Stimulated activated memory B cell treated with anti-CD40 and anti-IgM and Interleukin-4, amounts not matched to agents 10 μg/mL and 1 μg/mL and 100 μg/mL, for 72 hours (primary cell): ENCODE data around the gene ANKS1B.

ENCODE experiments used
- ATAC-seq: fragments of 150-1000 bp; cut with Tn5 transposase; 2 replicates; pipeline ENCODE4 v1.10.0; 2021
- H3K27ac Mint-ChIP-seq: one replicate; pipeline ENCODE4 v1.8.0; 2022; ENCODE audit warnings: mild to moderate bottlenecking, mixed read lengths
- H3K27me3 Mint-ChIP-seq: one replicate; pipeline ENCODE4 v1.8.0; 2022; ENCODE audit warnings: mixed read lengths
- H3K36me3 Mint-ChIP-seq: one replicate; pipeline ENCODE4 v1.8.0; 2022; ENCODE audit warnings: mixed read lengths
- H3K4me1 Mint-ChIP-seq: one replicate; pipeline ENCODE4 v1.8.0; 2022; ENCODE audit warnings: mixed read lengths
- H3K4me3 Mint-ChIP-seq: one replicate; pipeline ENCODE4 v1.8.0; 2022; ENCODE audit warnings: mild to moderate bottlenecking, moderate library complexity, mixed read lengths
- H3K9me3 Mint-ChIP-seq: one replicate; pipeline ENCODE4 v1.8.0; 2022; ENCODE audit warnings: mixed read lengths

Gene ANKS1B

DNA sequence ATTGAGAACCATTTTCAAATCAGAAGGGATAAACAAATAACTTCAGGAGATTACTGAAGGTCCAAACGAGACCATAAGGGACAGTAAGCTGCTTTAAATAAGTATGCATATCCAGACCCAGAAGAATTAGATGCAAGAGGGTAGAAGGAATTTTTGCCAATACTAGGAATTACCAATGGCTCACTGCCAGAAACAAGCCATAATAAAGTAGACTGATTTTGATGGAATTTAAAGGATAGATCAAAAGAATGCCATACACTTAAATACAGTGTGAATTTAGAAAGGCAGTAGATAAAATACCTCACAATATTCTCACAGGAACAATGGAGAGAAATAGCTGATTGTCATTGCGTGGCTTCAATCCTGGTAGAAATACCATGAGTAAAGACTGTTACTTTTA lies 5.3 kb downstream of the ANKS1B start:
- ATAC-seq, result no peak
- Mint-ChIP-seq H3K27me3 (peaks cover 22% of the 10 kb centered on the region), H3K4me3 (no peak overlapping the region), H3K27ac (no peak overlapping the region), H3K36me3 (no peaks in the 10 kb centered on the region), H3K4me1 (peaks cover 8% of the 10 kb centered on the region), H3K9me3 (no peaks in the 10 kb centered on the region)

DNA sequence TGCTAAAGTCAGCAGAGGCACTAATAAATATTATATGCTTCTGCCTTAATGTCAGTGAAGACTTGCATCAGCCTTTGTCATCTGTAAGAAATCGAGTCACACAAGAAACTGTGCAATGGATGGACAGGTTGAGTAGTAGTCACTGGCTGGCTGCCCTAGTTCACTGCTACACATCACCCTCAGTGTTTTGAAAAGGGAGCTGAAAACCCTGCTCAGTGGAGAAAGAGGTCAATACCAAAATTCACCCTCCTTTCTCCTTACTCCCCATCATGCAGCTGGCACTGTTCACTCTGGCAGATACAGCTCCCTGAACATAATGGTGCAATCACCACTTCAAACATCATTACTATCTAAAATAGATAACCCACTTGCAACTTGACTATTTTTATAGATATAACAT lies 6.6 kb downstream of the ANKS1B start:
- ATAC-seq, result no peak
- Mint-ChIP-seq H3K36me3 (no peaks in the 10 kb centered on the region), H3K4me1 (no peaks in the 10 kb centered on the region), H3K27me3 (peaks cover 8% of the 10 kb centered on the region), H3K27ac (no peak overlapping the region), H3K4me3 (no peak overlapping the region), H3K9me3 (no peaks in the 10 kb centered on the region)

- Mint-ChIP-seq H3K27ac (no peak overlapping the region), H3K9me3 (no peaks in the 10 kb centered on the region), H3K4me1 (no peaks in the 10 kb centered on the region), H3K27me3 (peaks cover 2% of the 10 kb centered on the region), H3K4me3 (no peak overlapping the region), H3K36me3 (no peaks in the 10 kb centered on the region)
- no peak for ATAC-seq
Measured at GRCh38 chr12:99977550-99977949, 7.2 kb downstream of the ANKS1B start.

DNA sequence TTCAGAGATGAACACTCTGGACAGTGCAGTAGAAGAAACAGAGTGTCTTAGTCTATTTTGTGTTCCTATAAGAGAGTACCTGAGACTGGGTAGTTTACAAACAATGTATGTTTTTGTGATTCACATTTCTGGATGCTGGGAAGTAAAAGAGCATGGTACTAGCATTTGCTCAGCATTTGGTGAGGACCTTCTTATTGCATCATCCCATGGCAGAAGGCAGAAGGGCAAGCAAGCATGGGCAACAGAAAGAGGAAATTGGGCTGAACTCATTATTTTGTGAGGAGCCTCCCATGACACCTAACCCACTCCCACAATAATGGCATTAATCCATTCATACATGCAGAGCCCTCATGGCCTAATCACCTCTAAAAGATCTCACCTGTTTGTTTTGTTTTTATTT lies 8.0 kb downstream of the ANKS1B start:
- no peak overlapping the region for H3K4me3 Mint-ChIP-seq
- H3K27ac Mint-ChIP-seq, result no peak overlapping the region
- ATAC-seq, result no peak
- H3K4me1 Mint-ChIP-seq, result no peaks in the 10 kb centered on the region
- no peaks in the 10 kb centered on the region for H3K27me3 Mint-ChIP-seq
- no peaks in the 10 kb centered on the region for H3K9me3 Mint-ChIP-seq
- no peaks in the 10 kb centered on the region for H3K36me3 Mint-ChIP-seq

- no peak for ATAC-seq
- Mint-ChIP-seq H3K4me1 (no peaks in the 10 kb centered on the region), H3K27ac (no peak overlapping the region), H3K4me3 (no peak overlapping the region), H3K27me3 (no peaks in the 10 kb centered on the region), H3K36me3 (no peaks in the 10 kb centered on the region), H3K9me3 (no peaks in the 10 kb centered on the region)
Measured at GRCh38 chr12:99975321-99975720, 9.4 kb downstream of the ANKS1B start.

- Mint-ChIP-seq H3K36me3 (no peaks in the 10 kb centered on the region), H3K27ac (no peak overlapping the region), H3K4me1 (no peaks in the 10 kb centered on the region), H3K9me3 (no peaks in the 10 kb centered on the region), H3K27me3 (no peaks in the 10 kb centered on the region), H3K4me3 (no peak overlapping the region)
- ATAC-seq, result no peak
Measured at GRCh38 chr12:99974146-99974545, 10.6 kb downstream of the ANKS1B start.

DNA sequence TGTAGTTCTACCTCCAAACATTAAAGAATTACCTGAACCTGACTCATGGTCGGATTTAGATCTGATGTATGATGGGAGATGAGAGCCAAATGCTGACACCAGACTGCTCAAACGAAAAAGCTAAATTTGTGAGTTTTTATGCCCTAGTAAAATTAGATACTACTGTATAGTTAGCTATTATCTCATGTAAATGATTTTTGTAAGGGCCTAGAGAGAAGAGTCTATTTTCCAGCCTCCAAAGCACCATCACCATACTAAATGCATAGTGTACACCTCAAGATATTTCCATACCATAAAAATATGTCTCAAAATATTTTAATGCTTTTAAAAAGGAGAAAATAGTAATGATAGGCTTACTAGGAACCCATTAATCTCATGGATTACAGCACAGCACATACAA lies 18.3 kb downstream of the ANKS1B start:
- H3K9me3 Mint-ChIP-seq, result peaks cover 2% of the 10 kb centered on the region
- no peak overlapping the region for H3K27ac Mint-ChIP-seq
- no peaks in the 10 kb centered on the region for H3K36me3 Mint-ChIP-seq
- peaks cover 9% of the 10 kb centered on the region for H3K27me3 Mint-ChIP-seq
- H3K4me3 Mint-ChIP-seq, result no peak overlapping the region
- H3K4me1 Mint-ChIP-seq, result no peaks in the 10 kb centered on the region
- ATAC-seq, result no peak

DNA sequence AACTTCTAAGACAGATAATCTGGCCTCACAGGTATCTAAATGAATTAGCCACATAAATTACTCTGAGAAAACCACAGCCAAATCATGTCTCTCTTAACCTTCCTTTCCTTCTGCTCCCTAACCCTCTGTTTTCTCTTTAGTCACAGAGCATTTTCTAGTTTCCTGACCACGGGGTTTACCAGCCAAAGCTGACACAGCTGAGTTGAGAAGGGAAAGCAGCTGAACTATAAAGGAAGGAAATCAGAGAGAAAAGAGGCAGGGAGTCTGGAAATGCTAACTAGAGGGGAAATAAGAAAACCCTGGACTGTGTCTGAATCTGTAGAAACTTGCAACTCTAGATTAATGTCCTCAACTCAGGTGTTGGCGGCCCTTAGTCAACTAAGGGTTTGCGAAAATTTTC lies 24.4 kb downstream of the ANKS1B start:
- Mint-ChIP-seq H3K27me3 (peaks cover 9% of the 10 kb centered on the region), H3K27ac (no peak overlapping the region), H3K4me3 (no peak overlapping the region), H3K4me1 (no peaks in the 10 kb centered on the region), H3K9me3 (no peaks in the 10 kb centered on the region), H3K36me3 (no peaks in the 10 kb centered on the region)
- ATAC-seq, result no peak

- ATAC-seq, result no peak
- H3K27ac Mint-ChIP-seq, result no peak overlapping the region
- H3K9me3 Mint-ChIP-seq, result no peaks in the 10 kb centered on the region
- H3K36me3 Mint-ChIP-seq, result no peaks in the 10 kb centered on the region
- peaks cover 9% of the 10 kb centered on the region for H3K27me3 Mint-ChIP-seq
- no peaks in the 10 kb centered on the region for H3K4me1 Mint-ChIP-seq
- no peak overlapping the region for H3K4me3 Mint-ChIP-seq
Measured at GRCh38 chr12:99959549-99960170, 25.1 kb downstream of the ANKS1B start.

- ATAC-seq, result no peak
- H3K36me3 Mint-ChIP-seq, result no peaks in the 10 kb centered on the region
- no peaks in the 10 kb centered on the region for H3K9me3 Mint-ChIP-seq
- no peak overlapping the region for H3K27ac Mint-ChIP-seq
- no peak overlapping the region for H3K4me3 Mint-ChIP-seq
- H3K4me1 Mint-ChIP-seq, result no peaks in the 10 kb centered on the region
- H3K27me3 Mint-ChIP-seq, result no peaks in the 10 kb centered on the region
Measured at GRCh38 chr12:99957866-99958466, 26.8 kb downstream of the ANKS1B start.

DNA sequence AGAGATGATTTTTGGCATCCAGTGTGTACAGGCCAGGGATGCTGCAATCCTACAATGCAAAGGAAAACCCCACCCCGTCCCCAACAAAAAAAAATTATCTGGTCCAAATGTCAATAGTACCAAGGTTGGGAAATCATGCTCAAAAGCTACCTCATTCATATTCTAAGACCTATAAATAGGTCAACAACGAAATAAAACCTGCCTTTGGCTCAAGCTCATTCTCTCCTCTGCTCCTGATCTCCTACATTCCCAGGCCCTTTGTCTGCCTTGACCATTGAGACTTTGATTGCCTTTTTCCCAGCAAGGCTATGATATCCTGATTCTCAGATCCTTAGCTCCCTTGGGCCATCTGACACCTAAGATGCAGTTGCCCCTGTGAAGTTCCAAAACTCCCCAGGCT lies 30.0 kb downstream of the ANKS1B start:
- ATAC-seq, result no peak
- no peak overlapping the region for H3K27ac Mint-ChIP-seq

DNA sequence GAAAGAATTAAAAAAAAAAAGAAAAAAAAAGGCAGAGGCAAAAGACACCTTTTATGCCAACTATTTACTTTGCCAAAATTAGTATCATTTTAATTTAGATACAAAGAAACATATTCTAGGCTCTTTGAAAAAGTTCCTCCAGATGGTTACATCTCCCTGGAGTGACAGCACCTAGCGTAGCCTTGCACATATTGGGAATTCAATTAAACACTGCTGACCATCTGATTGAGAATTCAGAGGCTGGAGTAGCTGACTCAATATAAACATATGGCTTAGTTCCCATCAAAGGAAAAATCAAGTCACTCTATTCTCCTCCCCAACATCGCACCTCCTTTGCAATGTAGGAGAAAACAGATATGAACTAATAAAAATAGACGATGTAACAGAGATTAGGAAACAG lies 36.4 kb downstream of the ANKS1B start:
- no peaks in the 10 kb centered on the region for H3K36me3 Mint-ChIP-seq
- H3K27me3 Mint-ChIP-seq, result no peaks in the 10 kb centered on the region
- no peak overlapping the region for H3K27ac Mint-ChIP-seq
- H3K4me1 Mint-ChIP-seq, result no peaks in the 10 kb centered on the region
- H3K9me3 Mint-ChIP-seq, result peaks cover 3% of the 10 kb centered on the region
- no peak for ATAC-seq
- no peak overlapping the region for H3K4me3 Mint-ChIP-seq

More for the DNA sequence above, 30.0 kb downstream of the ANKS1B start:
- Mint-ChIP-seq H3K27me3 (no peaks in the 10 kb centered on the region), H3K4me1 (no peaks in the 10 kb centered on the region), H3K36me3 (no peaks in the 10 kb centered on the region), H3K4me3 (no peak overlapping the region), H3K9me3 (peaks cover 3% of the 10 kb centered on the region)

DNA sequence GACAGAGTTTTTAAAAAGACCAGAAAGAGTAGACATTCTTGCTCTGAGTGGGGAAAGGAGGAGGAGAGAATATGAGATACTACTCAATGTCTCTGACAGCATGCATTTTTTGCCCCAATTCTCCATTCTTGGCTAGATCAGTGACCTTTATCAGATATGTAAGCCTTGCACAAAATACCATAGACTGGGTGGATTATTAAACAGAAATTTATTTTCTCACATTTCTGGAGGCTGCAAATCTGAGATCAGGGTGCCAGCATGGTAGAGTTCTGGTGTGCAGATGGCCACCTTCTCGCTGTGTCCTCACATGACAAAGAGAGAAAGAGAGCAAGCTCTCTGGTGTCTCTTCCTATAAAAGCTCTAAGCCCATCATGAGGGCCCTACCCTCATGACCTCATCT lies 38.6 kb downstream of the ANKS1B start:
- Mint-ChIP-seq H3K27ac (no peak overlapping the region), H3K27me3 (no peaks in the 10 kb centered on the region), H3K4me3 (no peak overlapping the region), H3K9me3 (peaks cover 3% of the 10 kb centered on the region), H3K4me1 (no peaks in the 10 kb centered on the region), H3K36me3 (no peaks in the 10 kb centered on the region)
- peak; percentile 21 for ATAC-seq

- no peaks in the 10 kb centered on the region for H3K27me3 Mint-ChIP-seq
- H3K4me3 Mint-ChIP-seq, result no peak overlapping the region
- no peaks in the 10 kb centered on the region for H3K4me1 Mint-ChIP-seq
- no peak overlapping the region for H3K27ac Mint-ChIP-seq
- no peaks in the 10 kb centered on the region for H3K36me3 Mint-ChIP-seq
- ATAC-seq, result no peak
- H3K9me3 Mint-ChIP-seq, result no peaks in the 10 kb centered on the region
Measured at GRCh38 chr12:99935608-99936007, 49.1 kb downstream of the ANKS1B start.

DNA sequence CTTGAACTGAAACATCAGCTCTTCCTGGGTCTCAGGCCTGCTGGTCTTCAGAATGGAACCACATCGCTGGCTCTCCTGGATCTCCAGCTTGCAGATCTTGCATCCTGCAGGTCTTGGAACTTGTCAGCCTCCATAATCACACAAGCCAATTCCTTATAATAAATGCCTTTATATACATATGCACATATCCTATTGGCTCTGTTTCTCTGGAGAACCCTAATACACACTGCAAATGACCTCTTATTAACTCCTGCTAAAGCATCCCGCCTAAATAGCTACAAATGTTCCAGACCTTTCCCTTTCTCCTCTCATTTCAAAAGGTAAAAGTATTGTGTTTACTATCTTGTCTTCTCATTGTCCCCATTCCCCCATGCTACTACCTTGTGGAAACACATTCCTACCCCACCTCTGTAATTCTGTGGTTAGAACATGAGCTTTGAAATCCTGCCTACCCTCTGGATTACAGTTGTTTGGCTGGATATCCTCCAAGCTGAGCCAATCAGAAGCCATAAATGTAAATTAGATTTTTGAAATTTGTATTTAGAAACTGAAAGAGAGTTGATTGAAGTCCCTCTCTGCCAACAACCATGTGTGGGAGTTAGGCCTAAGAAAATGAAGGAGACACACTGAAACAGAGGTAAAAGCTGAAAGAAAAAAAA lies 58.1 kb downstream of the ANKS1B start:
- H3K9me3 Mint-ChIP-seq, result no peaks in the 10 kb centered on the region
- no peaks in the 10 kb centered on the region for H3K4me1 Mint-ChIP-seq
- ATAC-seq, result no peak
- H3K27me3 Mint-ChIP-seq, result no peaks in the 10 kb centered on the region
- no peak overlapping the region for H3K4me3 Mint-ChIP-seq
- no peaks in the 10 kb centered on the region for H3K36me3 Mint-ChIP-seq
- no peak overlapping the region for H3K27ac Mint-ChIP-seq

- Mint-ChIP-seq H3K27ac (no peak overlapping the region), H3K9me3 (peaks cover 4% of the 10 kb centered on the region), H3K27me3 (no peaks in the 10 kb centered on the region), H3K36me3 (no peaks in the 10 kb centered on the region), H3K4me3 (no peak overlapping the region), H3K4me1 (no peaks in the 10 kb centered on the region)
- ATAC-seq, result no peak
Measured at GRCh38 chr12:99920353-99920960, 64.3 kb downstream of the ANKS1B start.
